H1 (cell line): ENCODE results near the gene NOC4L. TPM values are rescaled to one million over a fixed set of nuclear protein-coding genes. Genes with fewer than 3 reads are reported as not detected.

ENCODE experiments used
- CTCF ChIA-PET: fragments of 300-600 bp; sonication (Branson Sonifier 250); formaldehyde crosslinking; loops from one replicate; lab custom pipeline; 2021; ENCODE audit not compliant: partially characterized antibody; lab: Charles Lee
- POLR2A ChIA-PET: fragments of 300-600 bp; sonication (Branson Sonifier 250); formaldehyde crosslinking; loops from one replicate; lab custom pipeline; 2021; ENCODE audit warnings: inconsistent platforms; ENCODE audit not compliant: partially characterized antibody; lab: Charles Lee
- DNase-seq, 2 experiments: peaks; one replicate each; pipeline versions ENCODE4 v3.0.0 to v3.0.0-alpha.2; 2010 to 2022; ENCODE audit warnings: low spot score in 2 of 2, low read depth in 1 of 2, mixed read lengths in 1 of 2
- FAIRE-seq: peaks from 2 replicates; lab custom pipeline; 2011; peaks lifted over from hg19 to GRCh38; lab: Jason Lieb, UNC
- H2AFZ ChIP-seq: 2 replicates; pipeline ENCODE4 v1.8.1; 2012; ENCODE audit warnings: low read length, inconsistent platforms
- H2AK5ac ChIP-seq: 2 replicates; pipeline ENCODE4 v1.6.1; 2013; ENCODE audit warnings: low read depth, low read length
- H2BK120ac ChIP-seq: replicated peaks from 2 replicates; pipeline ENCODE3; 2013; ENCODE audit warnings: low read depth, low read length, inconsistent platforms
- H2BK12ac ChIP-seq: 2 replicates; pipeline ENCODE4 v1.6.1; 2013; ENCODE audit warnings: low read depth, low read length
- H2BK15ac ChIP-seq: 2 replicates; pipeline ENCODE4 v1.6.1; 2013; ENCODE audit warnings: low read length
- H2BK20ac ChIP-seq: 2 replicates; pipeline ENCODE4 v1.6.1; 2013; ENCODE audit warnings: low read length
- H2BK5ac ChIP-seq: 2 replicates; pipeline ENCODE4 v1.6.1; 2013; ENCODE audit warnings: low read depth, low read length
- H3K14ac ChIP-seq: 2 replicates; pipeline ENCODE4 v1.6.1; 2013; ENCODE audit warnings: inconsistent platforms; ENCODE audit not compliant: insufficient read length
- H3K18ac ChIP-seq: 2 replicates; pipeline ENCODE4 v1.6.1; 2013; ENCODE audit warnings: low read length; ENCODE audit errors: extremely low read depth
- H3K23ac ChIP-seq: 2 replicates; pipeline ENCODE4 v1.6.1; 2013; ENCODE audit warnings: inconsistent platforms; ENCODE audit not compliant: insufficient read length
- H3K23me2 ChIP-seq: 2 replicates; pipeline ENCODE4 v1.6.1; 2013; ENCODE audit warnings: low read depth, low read length
- H3K27ac ChIP-seq: 2 replicates; pipeline ENCODE4 v1.6.1; 2011; ENCODE audit warnings: low read depth, low read length, inconsistent platforms
- H3K27me3 ChIP-seq, 4 experiments: replicated peaks in 1 of 4; 1 replicate in 1 of 4; 2 replicates in 3 of 4; pipeline versions ENCODE4 v1.6.1 to v1.8.1; 2011 to 2013; ENCODE audit warnings: low read length in 3 of 4, mild to moderate bottlenecking in 3 of 4, inconsistent platforms in 2 of 4, mixed read lengths in 2 of 4, moderate library complexity in 1 of 4; ENCODE audit not compliant: control insufficient read depth in 3 of 4, insufficient read depth in 3 of 4; ENCODE audit errors: extremely low read depth in 1 of 4
- H3K36me3 ChIP-seq, 4 experiments: 2 replicates each; pipeline versions ENCODE4 v1.6.1 to v1.8.1; 2011 to 2013; ENCODE audit warnings: mild to moderate bottlenecking in 4 of 4, low read length in 3 of 4, moderate library complexity in 2 of 4, control low read depth in 1 of 4, inconsistent platforms in 1 of 4; ENCODE audit not compliant: insufficient read depth in 4 of 4, control insufficient read depth in 2 of 4
- H3K4ac ChIP-seq: replicated peaks from 2 replicates; pipeline ENCODE3; 2013; ENCODE audit warnings: low read length, low read depth, mixed read lengths, inconsistent platforms; ENCODE audit not compliant: insufficient read length
- H3K4me1 ChIP-seq, 4 experiments: replicated peaks in 1 of 4; 1 replicate in 1 of 4; 2 replicates in 3 of 4; pipeline versions ENCODE4 v1.6.1 to v1.8.1; 2011 to 2013; ENCODE audit warnings: low read length in 3 of 4, inconsistent platforms in 2 of 4, mixed read lengths in 1 of 4; ENCODE audit not compliant: insufficient read depth in 4 of 4, control insufficient read depth in 3 of 4
- H3K4me2 ChIP-seq, 2 experiments: 2 replicates each; pipeline versions ENCODE4 v1.6.1 to v1.8.1; 2011 to 2013; ENCODE audit warnings: low read depth in 2 of 2, low read length in 2 of 2, control low read depth in 1 of 2, inconsistent platforms in 1 of 2, mild to moderate bottlenecking in 1 of 2; ENCODE audit not compliant: insufficient read depth in 1 of 2
- H3K4me3 ChIP-seq, 4 experiments: fragments of 200-600, 300-600 bp in 1 of 4; sonication (generic), shearing (Covaris generic), sonication (Bioruptor Twin) in 1 of 4; 2 replicates each; pipeline versions ENCODE4 v1.5.1 to v1.8.1; 2011 to 2016; ENCODE audit warnings: low read length in 4 of 4, low read depth in 3 of 4, control low read depth in 2 of 4, inconsistent platforms in 2 of 4, mild to moderate bottlenecking in 2 of 4, mixed read lengths in 1 of 4, moderate library complexity in 1 of 4; ENCODE audit not compliant: insufficient read depth in 2 of 4; ENCODE audit errors: extremely low read depth in 1 of 4
- H3K56ac ChIP-seq: replicated peaks from 2 replicates; pipeline ENCODE3; 2013; ENCODE audit warnings: low read depth, mild to moderate bottlenecking, mixed read lengths, low read length, inconsistent platforms; ENCODE audit not compliant: insufficient read length
- H3K79me1 ChIP-seq: 2 replicates; pipeline ENCODE4 v1.6.1; 2013; ENCODE audit warnings: low read depth, low read length, control low read depth
- H3K79me2 ChIP-seq, 2 experiments: 2 replicates each; pipeline versions ENCODE4 v1.6.1 to v1.8.1; 2012 to 2013; ENCODE audit warnings: low read length in 2 of 2, mild to moderate bottlenecking in 2 of 2, inconsistent platforms in 1 of 2; ENCODE audit not compliant: insufficient read depth in 2 of 2, control insufficient read depth in 1 of 2
- H3K9ac ChIP-seq, 4 experiments: replicated peaks in 1 of 4; 1 replicate in 1 of 4; 2 replicates in 3 of 4; pipeline versions ENCODE4 v1.6.1 to v1.8.1; 2011 to 2013; ENCODE audit warnings: low read depth in 3 of 4, low read length in 3 of 4, control low read depth in 2 of 4, mild to moderate bottlenecking in 2 of 4, moderate library complexity in 2 of 4, inconsistent platforms in 1 of 4; ENCODE audit errors: extremely low read depth in 1 of 4
- H3K9me3 ChIP-seq, 2 experiments: 2 replicates each; pipeline versions ENCODE4 v1.6.1 to v1.8.1; 2012 to 2013; ENCODE audit warnings: mild to moderate bottlenecking in 2 of 2, moderate library complexity in 2 of 2, control low read depth in 1 of 2, inconsistent platforms in 1 of 2, low read depth in 1 of 2, low read length in 1 of 2, mixed read lengths in 1 of 2; ENCODE audit not compliant: insufficient read depth in 2 of 2
- H4K20me1 ChIP-seq, 2 experiments: replicated peaks in 1 of 2; 2 replicates each; pipeline versions ENCODE3 to v1.8.1; 2011 to 2013; ENCODE audit warnings: inconsistent platforms in 2 of 2, low read length in 2 of 2, mild to moderate bottlenecking in 1 of 2; ENCODE audit not compliant: insufficient read depth in 2 of 2, control insufficient read depth in 1 of 2
- H4K5ac ChIP-seq: 2 replicates; pipeline ENCODE4 v1.6.1; 2013; ENCODE audit warnings: low read length, low read depth, mixed read lengths, inconsistent platforms; ENCODE audit not compliant: insufficient read length
- H4K8ac ChIP-seq: 2 replicates; pipeline ENCODE4 v1.8.0; 2013; ENCODE audit warnings: mild to moderate bottlenecking, moderate library complexity, low read length, inconsistent platforms; ENCODE audit not compliant: insufficient read depth; ENCODE audit errors: extremely low read depth
- H4K91ac ChIP-seq: replicated peaks from 2 replicates; pipeline ENCODE3; 2013; ENCODE audit warnings: low read length, mixed read lengths, inconsistent platforms; ENCODE audit not compliant: insufficient read length
- CHD2 ChIP-seq: IDR thresholded peaks from 2 replicates; pipeline ENCODE4 v1.6.1; 2012; ENCODE audit warnings: low read length, improper control_type of control experiment
- RFX5 ChIP-seq: IDR thresholded peaks from 2 replicates; pipeline ENCODE4 v1.6.1; 2011; ENCODE audit warnings: low read depth, low read length, improper control_type of control experiment, borderline replicate concordance
- WGBS, 2 experiments: shearing (Covaris generic) in 1 of 2; methylation state at CpG; one replicate each; pipeline versions ENCODE4 v1.1.6 to v1.1.7; 2013 to 2015; ENCODE audit warnings: low lambda C conversion rate in 2 of 2, mixed read lengths in 2 of 2, inconsistent platforms in 1 of 2, low coverage in 1 of 2, missing lambda C conversion rate in 1 of 2; ENCODE audit not compliant: insufficient replicate concordance in 2 of 2, insufficient coverage in 1 of 2, insufficient read length in 1 of 2; ENCODE audit errors: extremely low coverage in 1 of 2, missing lambda C conversion rate in 1 of 2; 5-methylcytosine and 5-hydroxymethylcytosine counted together
- polyA plus RNA-seq, 7 experiments: library from polyadenylated mRNA; depleted of rRNA in 3 of 7; stranded (reverse) in 5 of 7; unstranded in 2 of 7; fragments of >200 nt in 5 of 7; fragments of 200-250 nt in 2 of 7; gene quantifications; 1 replicate in 5 of 7; 2 replicates in 1 of 7; 4 replicates in 1 of 7; pipeline versions ENCODE4 v1.2.1 to v1.2.3, GENCODE V29; 2011 to 2013; ENCODE audit warnings: missing spikeins in 2 of 7, mixed read lengths in 2 of 7
- total RNA-seq: library from RNA; stranded (reverse); fragmentation: NEBNext Ultra II Directional; extraction: Animal tissue kit (Norgen Biotek cat#: 25700); gene quantifications from 2 replicates; pipeline ENCODE4 v1.2.1, GENCODE V29; 2021

The NOC4L gene
- total and polyA plus RNA-seq, 2 of the 8 experiments (the other 6 are each of a cell fraction or from before 2014, with no cell fraction given), result 26.8 to 40.3 TPM

- TF ChIP-seq CHD2 (no peak), RFX5 (no peak)
These were observed 15.3 kb downstream of the NOC4L start for GRCh38 chr12:132159555-132160003.

More at GRCh38 chr12:132159555-132160003, 15.3 kb downstream of the NOC4L start:
- H3K23ac ChIP-seq, result no peak overlapping the region
- H3K27ac ChIP-seq, result no peak overlapping the region
- peaks cover 34% of the 10 kb centered on the region for H3K23me2 ChIP-seq
- H3K79me1 ChIP-seq, result peaks cover 10% of the 10 kb centered on the region; the same call in 1 of the 2 replicates
- H2BK15ac ChIP-seq, result no peak overlapping the region
- H3K36me3 ChIP-seq, result peaks cover 8 to 25% (median 20%) of the 10 kb centered on the region in 4 experiments; a peak in 5 of 8 replicates
- H3K18ac ChIP-seq, result no peak overlapping the region
- no peak overlapping the region for H3K4me3 ChIP-seq
- no peak overlapping the region for H2BK5ac ChIP-seq
- no peak overlapping the region for H2AFZ ChIP-seq
- no peak overlapping the region for H2BK20ac ChIP-seq
- WGBS, 2 experiments, result 80% methylated on average over 8 of the region's 14 CpGs; no CpG with 5 or more reads in 1 of the 2 experiments
- no peaks in the 10 kb centered on the region; a peak in 1 of 7 replicates for H3K4me1 ChIP-seq
- H3K4ac ChIP-seq, result no peak overlapping the region
- DNase-seq, result no peak
- no peak overlapping the region for H4K91ac ChIP-seq
- H3K9me3 ChIP-seq, result peaks cover 0 to 20% of the 10 kb centered on the region in 2 experiments; a peak in 3 of 4 replicates
- H3K14ac ChIP-seq, result no peak overlapping the region
- FAIRE-seq, result no peak
- H2AK5ac ChIP-seq, result no peak overlapping the region
- H3K27me3 ChIP-seq, result peaks cover 0 to 4% (median 2%) of the 10 kb centered on the region in 4 experiments; a peak in 4 of 7 replicates
- POLR2A ChIA-PET, result no interaction called here
- CTCF ChIA-PET, result interaction anchor here (0.6 to 2.2 kb wide), 3 partner anchors 35 to 70 kb away, joined by 3 to 9 read pairs (median 4); no protein-coding TSS in a partner anchor
- H3K79me2 ChIP-seq, result peaks cover 0 to 3% of the 10 kb centered on the region in 2 experiments; a peak in 1 of 4 replicates
- H2BK12ac ChIP-seq, result no peak overlapping the region
- H4K8ac ChIP-seq, result no peak overlapping the region
- H3K4me2 ChIP-seq, result no peak overlapping the region
- no peak overlapping the region for H2BK120ac ChIP-seq
- no peak overlapping the region for H4K5ac ChIP-seq
- H3K9ac ChIP-seq, result no peak overlapping the region
- peaks cover 0 to 29% of the 10 kb centered on the region in 2 experiments for H4K20me1 ChIP-seq
- H3K56ac ChIP-seq, result no peak overlapping the region
